Endothelial cell of umbilical vein (primary cell): ENCODE results near the gene C3orf20. TPM values are rescaled to one million over a fixed set of nuclear protein-coding genes. Genes with fewer than 3 reads are reported as not detected.

Source experiments
- BruUV-seq: library from RNA; stranded (reverse); fragments of 400-500 nt; replicated peaks from 2 replicates; lab custom pipeline; 2021; lab: Mats Ljungman, UMichigan
- CTCF ChIA-PET: fragments of 300-600, 350-600 bp; sonication (Branson Sonifier 250); formaldehyde crosslinking; loops from one replicate; lab custom pipeline; 2021; ENCODE audit warnings: antibody characterized with exemption, inconsistent platforms; lab: Charles Lee
- POLR2A ChIA-PET: fragments of 300-600, 350-600 bp; sonication (Branson Sonifier 250); formaldehyde crosslinking; loops from one replicate; lab custom pipeline; 2021; ENCODE audit warnings: antibody characterized with exemption, inconsistent platforms; lab: Charles Lee
- DNase-seq: peaks from one replicate; pipeline ENCODE4 v3.0.0-alpha.2; 2011; ENCODE audit warnings: low read depth, low spot score
- FAIRE-seq: peaks from 2 replicates; lab custom pipeline; 2011; peaks lifted over from hg19 to GRCh38; lab: Jason Lieb, UNC
- H2AFZ ChIP-seq: 2 replicates; pipeline ENCODE4 v1.6.0; 2012; ENCODE audit warnings: low read depth, low read length, control low read depth, inconsistent platforms
- H3K27ac ChIP-seq: 2 replicates; pipeline ENCODE4 v1.5.1; 2011; ENCODE audit warnings: low read depth, mild to moderate bottlenecking, control low read depth, low read length, moderate library complexity; ENCODE audit not compliant: insufficient read depth
- H3K27me3 ChIP-seq, 2 experiments: 2 replicates each; pipeline versions ENCODE4 v1.6.0 to v1.6.1; 2011; ENCODE audit warnings: low read length in 2 of 2, mixed read lengths in 1 of 2; ENCODE audit not compliant: control insufficient read depth in 2 of 2, insufficient read depth in 2 of 2
- H3K36me3 ChIP-seq, 2 experiments: 2 replicates in 1 of 2; 3 replicates in 1 of 2; pipeline ENCODE4 v1.5.1; 2011; ENCODE audit warnings: low read length in 2 of 2, mild to moderate bottlenecking in 1 of 2, moderate library complexity in 1 of 2; ENCODE audit not compliant: control insufficient read depth in 2 of 2, insufficient read depth in 2 of 2; ENCODE audit errors: extremely low read depth in 1 of 2
- H3K4me1 ChIP-seq: 3 replicates; pipeline ENCODE4 v1.5.1; 2011; ENCODE audit warnings: mild to moderate bottlenecking, low read length; ENCODE audit not compliant: control insufficient read depth, insufficient read depth; ENCODE audit errors: extremely low read depth
- H3K4me2 ChIP-seq: 2 replicates; pipeline ENCODE4 v1.6.1; 2011; ENCODE audit warnings: low read length, control low read depth, mixed read lengths; ENCODE audit not compliant: insufficient read depth
- H3K4me3 ChIP-seq, 3 experiments: fragments of 200-600 bp in 1 of 3; sonication (generic), shearing (Covaris generic) in 1 of 3; replicated peaks in 1 of 3; 2 replicates each; pipeline ENCODE4 v1.5.1; 2011 to 2016; ENCODE audit warnings: control low read depth in 3 of 3, low read length in 3 of 3, mild to moderate bottlenecking in 2 of 3, inconsistent platforms in 1 of 3, low read depth in 1 of 3, moderate library complexity in 1 of 3; ENCODE audit not compliant: insufficient read depth in 1 of 3
- H3K79me2 ChIP-seq: 2 replicates; pipeline ENCODE4 v1.6.0; 2012; ENCODE audit warnings: low read length, inconsistent platforms; ENCODE audit not compliant: control insufficient read depth, insufficient read depth
- H3K9ac ChIP-seq: replicated peaks from 2 replicates; pipeline ENCODE3; 2011; ENCODE audit warnings: low read length, control low read depth; ENCODE audit not compliant: insufficient read depth; ENCODE audit errors: extremely low read depth
- H3K9me1 ChIP-seq: replicated peaks from 3 replicates; pipeline ENCODE4 v1.6.0; 2011; ENCODE audit warnings: mild to moderate bottlenecking, low read length; ENCODE audit not compliant: control insufficient read depth, insufficient read depth; ENCODE audit errors: extremely low read depth
- H3K9me3 ChIP-seq: replicated peaks from 2 replicates; pipeline ENCODE4 v1.5.1; 2012; ENCODE audit warnings: low read length, inconsistent platforms; ENCODE audit not compliant: control insufficient read depth, insufficient read depth
- H4K20me1 ChIP-seq: replicated peaks from 2 replicates; pipeline ENCODE3; 2011; ENCODE audit warnings: mild to moderate bottlenecking, low read length; ENCODE audit not compliant: control insufficient read depth, insufficient read depth; ENCODE audit errors: extremely low read depth
- CTCF ChIP-seq, 2 donors: IDR thresholded peaks; 1 replicate in 1 of 2; 2 replicates in 1 of 2; pipeline ENCODE4 v1.5.1; 2011; ENCODE audit warnings: low read length in 2 of 2, mild to moderate bottlenecking in 2 of 2, moderate library complexity in 2 of 2, control low read depth in 1 of 2, inconsistent platforms in 1 of 2, low read depth in 1 of 2; ENCODE audit not compliant: insufficient read depth in 1 of 2; ENCODE audit errors: extremely low read depth in 1 of 2
- EZH2 ChIP-seq: IDR thresholded peaks from 2 replicates; pipeline ENCODE4 v1.6.1; 2012; ENCODE audit warnings: borderline replicate concordance, low read depth, mild to moderate bottlenecking, moderate library complexity, low read length, inconsistent platforms; ENCODE audit not compliant: severe bottlenecking
- FOS ChIP-seq: IDR thresholded peaks from 2 replicates; pipeline ENCODE4 v1.6.1; 2011; ENCODE audit warnings: mild to moderate bottlenecking, low read length, moderate library complexity, borderline replicate concordance; ENCODE audit not compliant: insufficient read depth
- GATA2 ChIP-seq: IDR thresholded peaks from 2 replicates; pipeline ENCODE4 v1.7.0; 2011; ENCODE audit warnings: low read depth, mild to moderate bottlenecking, moderate library complexity, mixed read lengths, low read length; ENCODE audit not compliant: insufficient read length, insufficient read depth
- JUN ChIP-seq: IDR thresholded peaks from 2 replicates; pipeline ENCODE4 v1.6.1; 2011; ENCODE audit warnings: borderline replicate concordance, low read depth; ENCODE audit not compliant: insufficient read length, insufficient read depth
- MYC ChIP-seq: IDR thresholded peaks from one replicate; pipeline ENCODE4 v1.6.1; 2011; ENCODE audit warnings: mild to moderate bottlenecking, low read depth, low read length
- POLR2A ChIP-seq: IDR thresholded peaks from 2 replicates; pipeline ENCODE4 v1.6.1; 2012; ENCODE audit warnings: low read depth, mild to moderate bottlenecking, control low read depth, low read length
- POLR2AphosphoS5 ChIP-seq: IDR thresholded peaks from 2 replicates; pipeline ENCODE4 v1.6.1; 2012; ENCODE audit warnings: low read depth, mild to moderate bottlenecking, control low read depth, low read length, moderate library complexity; ENCODE audit not compliant: insufficient read depth
- dilution Hi-C: fragments of 300-500 bp; cut with MboI; formaldehyde crosslinking; loops from one replicate; pipeline ENCODE4 v1.15.0; 2019; ENCODE audit warnings: low sequenced_read_pairs; ENCODE audit not compliant: extremely low pct_ligation_motif_present
- intact Hi-C: fragments of 100-400 bp; cut with micrococcal nuclease; formaldehyde crosslinking; loops from one replicate; pipeline ENCODE4 v1.10.0; 2022
- polyA plus RNA-seq, 4 experiments: library from polyadenylated mRNA; depleted of rRNA in 3 of 4; stranded (reverse) in 3 of 4; unstranded in 1 of 4; fragments of >200 nt; gene quantifications; 2 replicates each; pipeline versions ENCODE4 v1.2.1 to v1.2.3, GENCODE V29; 2011 to 2012; ENCODE audit warnings: missing spikeins in 1 of 4
- total RNA-seq: library from RNA; stranded (reverse); gene quantifications from 2 replicates; pipeline ENCODE4 v1.2.3, GENCODE V29; 2021
- TF ChIP-seq, protein P1 (sequence below): IDR thresholded peaks from 2 replicates; pipeline ENCODE4 v1.6.1; 2011; ENCODE audit not compliant: insufficient read depth, insufficient read length

Gene C3orf20
- total and polyA plus RNA-seq, 2 donors (not counting 3 experiments of a cell fraction or from before 2014, with no cell fraction given): not detected

DNA sequence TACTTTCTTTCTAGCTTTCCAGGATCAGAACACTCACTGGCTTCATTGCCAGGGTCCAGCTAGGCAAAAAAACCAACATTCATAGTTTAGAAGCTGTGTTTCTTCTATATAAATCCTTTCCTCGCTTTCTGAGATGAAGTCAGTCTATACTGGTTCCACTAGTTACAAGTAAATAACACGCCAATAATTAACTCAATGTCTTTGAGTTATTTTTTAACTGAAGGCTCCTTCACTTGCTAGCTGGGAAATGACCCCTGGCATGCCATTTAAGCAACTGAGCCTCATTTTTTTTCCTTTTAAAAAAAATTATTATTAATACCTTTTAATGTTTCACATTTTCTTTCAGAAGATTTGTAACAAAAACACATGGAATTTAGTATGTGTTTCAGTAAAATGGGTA is 25.5 kb upstream of the C3orf20 start:
- H4K20me1 ChIP-seq: no peaks in the 10 kb centered on the region
- no peak overlapping the region for H3K4me3 ChIP-seq
- no peak overlapping the region for H3K27ac ChIP-seq
- CTCF ChIA-PET: interaction anchor here (1.9 kb wide), 1 partner anchor 446 kb away, joined by 5 read pairs; no protein-coding TSS in a partner anchor
- H3K9ac ChIP-seq: no peak overlapping the region
- dilution Hi-C loops (no loop called here), intact Hi-C loops (no loop called here)
- H3K9me1 ChIP-seq: no peaks in the 10 kb centered on the region
- H3K79me2 ChIP-seq: peaks cover 14% of the 10 kb centered on the region
- peaks cover 16% of the 10 kb centered on the region for H3K4me1 ChIP-seq
- peaks cover 0 to 2% of the 10 kb centered on the region in 2 experiments for H3K27me3 ChIP-seq
- H3K36me3 ChIP-seq: no peaks in the 10 kb centered on the region
- no peak for FAIRE-seq
- POLR2A ChIA-PET: no interaction called here
- no peak for DNase-seq
- H2AFZ ChIP-seq: no peak overlapping the region
- H3K9me3 ChIP-seq: no peaks in the 10 kb centered on the region
- TF ChIP-seq GATA2: no peak
- no peak for TF ChIP-seq POLR2A
- no peak for TF ChIP-seq FOS
- no peak for TF ChIP-seq POLR2AphosphoS5
- no peak for TF ChIP-seq EZH2
- TF ChIP-seq, protein P1, sequence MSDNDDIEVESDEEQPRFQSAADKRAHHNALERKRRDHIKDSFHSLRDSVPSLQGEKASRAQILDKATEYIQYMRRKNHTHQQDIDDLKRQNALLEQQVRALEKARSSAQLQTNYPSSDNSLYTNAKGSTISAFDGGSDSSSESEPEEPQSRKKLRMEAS: no peak
- no peak for TF ChIP-seq JUN
- no peak for TF ChIP-seq MYC
- TF ChIP-seq CTCF (IDR thresholded peaks at IDR 0.05; ENCODE audit: extremely low read depth in 1 of 2, insufficient read depth in 1 of 2, low read depth in 1 of 2, low read length in 2 of 2): no peak
- no peak overlapping the region for H3K4me2 ChIP-seq
- no TSS peak for BruUV-seq
